ENCODE measurements around the gene PTPRA.

The PTPRA gene

DNA sequence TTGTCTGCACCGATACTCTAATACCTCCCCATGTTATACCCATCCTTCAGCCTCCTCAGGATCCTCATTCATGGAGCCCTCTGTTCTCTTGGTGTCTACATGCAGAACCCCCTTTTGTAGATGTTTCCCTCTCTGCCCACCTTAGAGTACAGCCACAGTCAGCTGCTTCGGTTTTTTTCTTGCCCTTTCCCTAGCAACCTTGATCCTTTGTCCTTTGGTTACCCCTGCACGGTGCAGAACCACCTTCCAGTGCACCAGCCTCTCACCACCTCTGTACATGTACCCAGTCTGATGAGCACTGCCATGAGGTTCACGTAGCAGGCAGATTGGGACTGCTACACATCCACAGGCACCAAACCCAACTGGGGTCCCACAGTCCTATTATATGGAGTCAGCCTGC, 25.5 kb upstream of the PTPRA start:
- DNase-seq = no peak
- in situ Hi-C loops (cut with MboI; ENCODE audit: low pct_unique_long_range_greater_than_20kb, low sequenced_read_pairs) = no loop called here

DNA sequence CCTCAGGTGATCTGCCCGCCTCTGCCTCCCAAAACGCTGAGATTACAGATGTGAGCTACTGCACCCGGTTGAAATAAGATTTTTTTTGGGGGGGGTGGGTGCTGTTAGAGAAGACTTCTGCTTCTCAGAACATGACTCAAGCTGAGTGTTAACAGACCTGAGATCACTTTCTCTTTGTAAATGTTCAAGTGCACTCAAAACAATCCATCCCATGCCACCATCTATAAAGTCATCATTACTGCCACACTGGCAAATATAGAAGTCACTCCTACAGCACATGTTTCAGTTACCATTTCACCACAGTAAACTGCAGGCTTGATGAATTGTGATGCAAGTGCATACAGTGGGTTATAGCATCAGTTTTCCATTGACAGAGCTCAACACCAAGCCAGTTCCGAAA, 23.8 kb upstream of the PTPRA start:
- in situ Hi-C loops (cut with MboI; ENCODE audit: low pct_unique_long_range_greater_than_20kb, low sequenced_read_pairs) = no loop called here
- DNase-seq = no peak

DNA sequence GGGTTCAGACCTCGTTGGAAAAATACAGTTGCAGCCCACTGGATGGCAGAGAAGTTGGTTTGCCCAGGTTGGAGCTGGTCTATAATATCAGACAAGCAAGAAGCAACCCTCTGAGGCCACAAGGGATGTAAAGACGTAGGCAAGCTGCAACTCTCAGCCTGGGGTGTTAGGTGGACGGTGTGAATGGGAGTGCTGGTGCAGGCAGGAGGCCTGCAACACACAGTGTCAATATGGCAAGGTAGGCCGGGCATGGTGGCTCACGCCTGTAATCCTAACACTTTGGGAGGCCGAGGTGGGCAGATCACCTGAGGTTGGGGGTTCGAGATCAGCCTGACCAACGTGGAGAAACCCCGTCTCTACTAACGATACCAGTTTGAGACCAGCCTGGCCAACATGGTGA, 22.2 kb upstream of the PTPRA start:
- no peak for DNase-seq
- in situ Hi-C loops (cut with MboI; ENCODE audit: low pct_unique_long_range_greater_than_20kb, low sequenced_read_pairs) = no loop called here

DNA sequence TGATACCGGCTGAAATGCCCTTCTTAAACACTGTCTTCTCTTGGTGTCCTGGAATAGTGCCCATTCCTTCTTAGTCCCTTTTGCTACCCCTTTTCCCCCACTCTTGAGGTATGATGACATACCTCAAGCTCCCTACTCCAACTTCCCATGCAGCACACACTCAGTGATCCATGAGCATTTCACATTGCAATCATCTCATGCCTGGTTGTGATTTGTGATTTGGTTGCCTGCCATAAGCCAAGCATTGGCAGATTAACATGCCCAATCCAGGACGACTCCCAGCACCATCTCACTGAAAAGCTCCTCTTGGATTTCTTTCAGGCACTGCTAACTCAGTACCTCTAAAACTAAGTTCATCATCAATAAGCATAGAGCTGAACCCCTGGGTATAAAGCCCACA, 14.7 kb upstream of the PTPRA start:
- in situ Hi-C loops (cut with MboI; ENCODE audit: low pct_unique_long_range_greater_than_20kb, low sequenced_read_pairs) = no loop called here
- no peak for DNase-seq

DNA sequence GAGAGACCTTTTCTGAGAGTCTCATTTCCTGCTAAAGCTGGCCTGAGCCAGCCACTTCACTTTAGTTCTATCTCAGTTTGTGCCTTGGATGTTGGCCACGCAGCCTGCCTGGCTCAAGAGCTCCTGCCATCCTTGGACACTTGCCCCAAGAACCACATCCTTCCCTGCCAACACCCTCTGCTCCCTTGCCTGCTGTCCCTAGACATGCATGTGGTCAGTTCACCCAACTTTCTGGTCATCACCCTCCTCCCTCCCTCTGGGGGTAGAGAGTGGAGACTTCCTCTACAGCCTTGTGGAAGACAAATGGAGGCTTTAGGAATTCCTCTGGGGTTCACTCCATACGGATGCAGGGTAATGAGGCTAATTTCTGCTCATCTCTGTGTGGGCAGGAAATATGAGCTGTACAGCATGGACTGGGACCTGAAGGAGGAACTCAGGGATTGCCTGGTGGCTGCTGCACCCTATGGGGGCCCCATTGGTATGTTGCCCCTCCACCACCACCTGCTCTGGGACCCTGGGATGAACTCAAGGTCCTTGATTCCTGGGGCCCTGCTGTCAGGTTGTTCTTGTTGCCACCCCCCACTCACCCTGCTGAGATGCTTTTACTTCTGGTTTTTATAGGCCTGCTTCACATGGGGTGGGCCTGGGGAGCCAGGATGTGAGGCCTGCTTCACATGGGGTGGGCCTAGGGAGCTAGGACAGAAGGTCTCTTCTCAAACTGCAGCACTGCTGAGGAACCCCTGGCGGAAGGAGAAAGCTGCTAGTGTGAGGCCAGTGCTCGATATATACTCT, 13.8 kb upstream of the PTPRA start:
- DNase-seq = no peak
- in situ Hi-C loops (cut with MboI; ENCODE audit: low pct_unique_long_range_greater_than_20kb, low sequenced_read_pairs) = no loop called here

DNA sequence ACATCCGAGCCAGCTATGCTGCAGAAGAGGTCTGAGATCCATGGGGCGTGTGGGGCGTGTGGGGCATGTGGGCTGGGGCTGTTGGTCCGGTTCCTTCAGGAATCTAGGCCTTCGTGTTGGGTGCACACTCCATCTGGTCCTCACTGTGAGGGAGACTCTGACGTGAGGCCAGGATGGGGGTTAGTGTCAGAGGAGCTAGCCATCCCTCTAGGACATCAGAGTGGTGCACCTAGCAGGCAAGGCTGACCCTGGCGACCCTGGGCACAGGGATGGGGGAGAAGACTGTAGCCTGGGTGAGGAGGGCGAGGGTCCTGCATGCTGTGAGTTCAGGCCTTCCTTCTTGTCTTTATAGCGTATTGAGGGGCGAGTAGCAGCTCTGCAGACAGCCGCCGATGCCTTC, 8.7 kb upstream of the PTPRA start:
- no peak for DNase-seq
- in situ Hi-C loops (cut with MboI; ENCODE audit: low pct_unique_long_range_greater_than_20kb, low sequenced_read_pairs) = no loop called here

DNA sequence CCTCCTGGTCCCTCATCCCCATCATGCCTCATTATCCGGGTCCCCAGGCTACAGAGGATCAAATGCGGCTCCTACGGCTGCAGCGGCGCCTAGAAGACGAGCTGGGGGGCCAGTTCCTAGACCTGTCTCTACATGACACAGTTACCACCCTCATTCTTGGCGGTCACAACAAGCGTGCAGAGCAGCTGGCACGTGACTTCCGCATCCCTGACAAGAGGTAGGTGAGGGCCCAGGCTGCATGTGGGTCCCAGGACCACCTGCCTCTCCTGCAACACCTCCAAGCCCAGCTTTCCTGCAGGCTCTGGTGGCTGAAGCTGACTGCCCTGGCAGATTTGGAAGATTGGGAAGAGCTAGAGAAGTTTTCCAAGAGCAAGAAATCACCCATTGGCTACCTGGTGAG, 8.2 kb upstream of the PTPRA start:
- no peak for DNase-seq
- in situ Hi-C loops (cut with MboI; ENCODE audit: low pct_unique_long_range_greater_than_20kb, low sequenced_read_pairs) = no loop called here

DNA sequence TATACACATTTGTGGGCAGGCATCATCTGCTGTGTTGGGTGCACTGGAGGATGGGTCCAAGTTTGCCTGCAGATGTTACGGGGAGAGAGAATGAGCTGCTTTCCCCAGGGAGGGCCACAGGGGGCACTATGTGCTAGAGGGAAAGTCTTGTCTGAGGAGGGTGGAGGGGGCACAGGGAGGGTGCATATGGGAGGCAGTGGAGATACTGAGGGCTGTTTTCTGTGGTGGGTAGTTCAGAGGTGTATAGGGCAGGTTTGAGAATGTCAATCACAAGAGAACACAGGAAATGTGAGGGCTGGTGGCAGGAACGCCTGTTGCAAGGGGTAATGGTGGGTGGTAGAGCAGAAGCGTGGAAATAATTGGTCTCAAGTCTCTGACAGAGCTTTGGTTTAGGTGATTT, 7.7 kb upstream of the PTPRA start:
- DNase-seq = peak; percentile 67
- in situ Hi-C loops (cut with MboI; ENCODE audit: low pct_unique_long_range_greater_than_20kb, low sequenced_read_pairs) = no loop called here

DNA sequence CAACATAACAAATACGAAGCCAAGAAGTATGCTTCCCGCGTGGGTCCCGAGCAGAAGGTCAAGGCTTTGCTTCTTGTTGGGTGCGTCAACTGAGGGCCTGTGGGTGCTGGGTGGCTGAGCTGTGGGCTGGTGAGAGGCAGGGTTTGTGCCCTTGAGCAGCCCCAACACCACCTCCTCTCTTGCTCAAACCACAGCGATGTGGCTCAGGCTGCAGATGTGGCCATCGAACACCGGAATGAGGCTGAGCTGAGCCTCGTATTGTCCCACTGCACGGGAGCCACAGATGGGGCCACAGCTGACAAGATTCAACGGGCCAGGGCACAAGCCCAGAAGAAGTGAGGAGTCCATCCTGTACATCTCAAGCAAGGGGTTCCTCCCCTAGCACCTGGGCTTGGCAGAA, 7.0 kb upstream of the PTPRA start:
- in situ Hi-C loops (cut with MboI; ENCODE audit: low pct_unique_long_range_greater_than_20kb, low sequenced_read_pairs) = no loop called here
- DNase-seq = no peak

DNA sequence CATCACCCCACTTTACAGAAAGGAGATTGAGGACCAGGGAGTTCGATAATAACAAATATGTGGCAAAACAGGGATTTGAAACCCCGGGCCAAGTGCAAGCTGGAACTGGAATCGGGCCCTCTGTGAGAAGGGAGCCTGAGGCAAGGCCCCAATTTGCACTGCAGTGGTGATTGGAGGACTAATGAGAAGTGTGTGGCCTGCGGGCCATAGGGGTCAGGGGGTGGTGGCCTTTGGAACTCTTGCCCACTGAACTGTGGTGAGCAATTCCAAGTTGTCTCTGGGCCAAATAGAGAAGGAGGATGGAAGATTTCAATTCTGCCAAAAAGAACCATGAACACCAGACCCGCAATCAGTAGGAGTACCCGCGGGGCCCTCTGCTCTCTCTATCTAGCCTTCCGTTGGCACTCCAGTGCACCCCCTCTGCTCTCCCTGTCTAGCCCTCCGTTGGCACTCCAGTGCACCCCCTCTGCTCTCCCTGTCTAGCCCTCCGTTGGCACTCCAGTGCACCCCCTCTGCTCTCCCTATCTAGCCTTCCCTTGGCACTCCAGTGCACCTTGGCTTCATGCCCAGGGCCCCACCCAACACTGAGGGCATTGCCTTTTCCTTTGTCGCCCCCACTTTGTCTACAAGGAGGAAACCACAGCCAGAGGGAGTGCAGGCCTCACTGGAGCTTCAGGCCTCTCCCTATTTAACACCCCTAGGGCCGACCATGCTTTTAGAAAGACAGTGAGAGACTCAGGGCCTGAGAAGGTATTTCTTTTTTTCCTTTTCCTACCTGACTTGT, 6.0 kb upstream of the PTPRA start:
- in situ Hi-C loops (cut with MboI; ENCODE audit: low pct_unique_long_range_greater_than_20kb, low sequenced_read_pairs) = no loop called here
- peak; percentile 39 for DNase-seq

DNA sequence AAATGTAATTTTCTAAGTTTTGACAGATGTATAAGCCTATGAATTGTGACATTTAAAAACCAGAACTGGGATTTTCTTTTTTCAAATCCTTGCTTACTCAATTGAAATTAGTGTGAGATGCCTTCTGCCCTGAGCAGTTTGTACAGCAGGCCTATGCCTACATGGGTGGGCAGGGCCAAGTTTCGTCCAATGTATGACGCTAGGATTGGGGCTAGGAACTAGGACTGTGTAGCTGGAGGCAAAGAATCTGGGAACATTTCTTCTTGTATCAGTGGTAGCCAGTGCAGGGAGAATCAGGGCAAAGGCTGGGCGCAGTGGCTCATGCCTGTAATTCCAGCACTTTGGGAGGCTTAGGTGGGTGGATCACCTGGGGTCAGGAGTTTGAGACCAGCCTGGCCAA, 3.9 kb upstream of the PTPRA start:
- no peak for DNase-seq
- in situ Hi-C loops (cut with MboI; ENCODE audit: low pct_unique_long_range_greater_than_20kb, low sequenced_read_pairs) = no loop called here

DNA sequence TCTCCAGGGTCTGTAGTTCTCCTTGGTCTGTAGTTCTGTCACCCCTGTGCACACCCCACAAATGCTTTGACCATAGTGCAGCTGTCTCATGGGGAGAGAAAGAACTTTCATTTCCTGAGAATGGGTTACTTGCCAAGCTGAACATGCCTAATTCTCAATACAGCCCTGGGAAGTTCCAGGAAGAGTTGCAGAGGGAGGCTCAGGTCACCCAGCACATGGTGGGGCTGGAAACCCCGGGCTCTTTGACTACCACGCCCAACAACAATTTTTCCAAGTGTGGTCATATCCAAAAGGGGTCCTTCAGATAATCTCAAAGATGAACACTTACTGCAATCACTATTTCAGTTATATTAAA, 2.2 kb upstream of the PTPRA start:
- peak; percentile 13 for DNase-seq

DNA sequence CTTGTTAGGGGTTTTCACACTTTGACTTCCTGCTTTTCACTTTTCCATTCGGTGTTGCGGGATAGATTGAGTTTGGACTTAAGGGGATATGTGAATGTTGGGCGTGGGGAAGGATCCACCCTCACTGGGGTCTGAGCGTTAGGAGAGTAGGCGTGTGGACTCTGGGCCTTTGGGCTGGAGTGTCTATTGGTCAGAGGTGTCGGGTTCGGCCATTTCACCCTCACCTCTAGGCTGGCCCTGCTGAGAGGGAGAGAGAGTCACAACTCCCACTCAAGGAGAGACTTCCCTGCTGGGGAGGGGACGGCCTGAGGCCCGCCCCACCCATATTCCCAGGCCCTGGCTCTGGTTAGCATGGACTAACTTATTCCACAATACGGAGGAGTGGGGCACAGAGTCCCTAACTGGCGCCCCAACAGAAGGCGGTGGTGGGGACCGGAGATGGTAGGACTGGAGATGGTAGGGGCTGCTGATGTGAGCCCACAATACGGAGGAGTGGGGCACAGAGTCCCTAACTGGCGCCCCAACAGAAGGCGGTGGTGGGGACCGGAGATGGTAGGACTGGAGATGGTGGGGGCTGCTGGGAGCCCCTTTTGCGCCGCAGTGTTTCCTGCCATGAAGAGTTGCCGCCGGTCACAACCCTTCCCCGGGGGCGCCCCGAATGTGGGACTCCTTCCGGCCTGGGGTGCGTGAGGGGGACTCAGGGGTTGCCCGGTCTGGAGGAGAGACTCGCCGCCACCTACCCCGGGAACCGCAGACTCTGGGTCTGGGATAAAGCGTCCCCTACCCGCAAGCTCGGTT, 1.4 kb upstream of the PTPRA start:
- DNase-seq = peak; percentile 5
- in situ Hi-C loops (cut with MboI; ENCODE audit: low pct_unique_long_range_greater_than_20kb, low sequenced_read_pairs) = no loop called here

More for the DNA sequence above, 2.2 kb upstream of the PTPRA start:
- in situ Hi-C loops (cut with MboI; ENCODE audit: low pct_unique_long_range_greater_than_20kb, low sequenced_read_pairs) = no loop called here

DNA sequence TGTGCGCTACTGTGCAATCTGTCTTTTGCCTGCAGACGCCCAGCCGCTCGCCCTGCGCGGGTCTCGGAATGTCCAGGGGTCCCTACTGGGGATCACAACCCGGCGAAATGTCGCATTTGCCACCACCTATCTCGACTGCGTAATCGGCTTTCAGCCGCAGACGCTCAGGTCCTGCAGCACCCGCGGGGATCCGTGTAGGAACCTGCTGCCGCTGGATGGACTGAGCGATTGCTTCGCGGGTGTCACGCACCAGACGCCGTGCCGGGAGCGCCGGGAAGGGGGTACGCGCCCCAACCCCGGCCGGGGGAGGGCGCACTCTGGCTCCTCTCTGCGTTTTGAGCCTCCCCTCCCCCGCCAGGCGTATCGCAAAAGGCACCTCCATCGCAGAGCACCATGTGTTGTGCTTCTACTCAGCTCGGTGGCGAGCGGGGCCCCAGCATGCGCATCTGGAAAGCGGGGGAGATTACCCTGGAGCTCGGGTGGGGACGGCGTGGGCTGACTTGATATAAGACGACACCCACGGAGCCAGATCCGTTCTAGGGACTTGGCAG, 747 bp upstream of the PTPRA start:
- DNase-seq = peak; percentile 83
- in situ Hi-C loops (cut with MboI; ENCODE audit: low pct_unique_long_range_greater_than_20kb, low sequenced_read_pairs) = no loop called here

DNA sequence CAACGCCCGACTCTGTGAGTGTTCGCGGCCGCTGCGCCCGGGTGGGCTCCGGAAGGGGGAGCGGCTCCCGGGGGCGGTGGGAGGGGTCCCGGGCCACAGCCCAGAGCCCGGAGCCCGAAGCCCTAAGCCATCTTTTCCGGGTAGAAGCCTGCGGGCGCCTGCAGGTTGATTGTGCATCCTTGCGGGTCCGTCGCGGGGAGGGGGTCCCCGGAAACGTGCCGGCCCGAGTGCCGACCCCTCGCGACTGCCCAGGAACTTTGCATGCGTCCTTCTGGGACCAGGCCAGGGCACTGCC, 413 bp downstream of the PTPRA start:
- DNase-seq = peak; percentile 29
- in situ Hi-C loops (cut with MboI; ENCODE audit: low pct_unique_long_range_greater_than_20kb, low sequenced_read_pairs) = no loop called here

DNA sequence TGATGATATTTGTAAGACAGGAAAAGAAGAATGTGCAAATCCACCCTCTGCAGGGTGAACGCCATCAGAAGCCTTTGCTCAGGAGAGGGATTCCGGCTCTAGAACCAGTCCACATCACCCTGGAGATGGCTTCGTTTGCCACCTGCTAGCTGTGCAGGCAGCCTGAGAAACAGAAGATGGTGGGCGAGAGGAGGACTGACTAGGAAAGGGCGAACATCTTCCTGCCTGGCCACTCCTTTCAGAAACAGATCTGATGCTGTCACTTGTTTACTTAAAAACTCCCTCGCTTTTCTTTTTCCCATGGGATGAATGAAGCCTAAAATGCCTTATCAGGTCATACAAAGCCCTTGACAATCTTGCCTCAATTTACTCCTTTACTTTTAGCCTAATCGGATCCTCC, 1.2 kb downstream of the PTPRA start:
- in situ Hi-C loops (cut with MboI; ENCODE audit: low pct_unique_long_range_greater_than_20kb, low sequenced_read_pairs) = no loop called here

DNA sequence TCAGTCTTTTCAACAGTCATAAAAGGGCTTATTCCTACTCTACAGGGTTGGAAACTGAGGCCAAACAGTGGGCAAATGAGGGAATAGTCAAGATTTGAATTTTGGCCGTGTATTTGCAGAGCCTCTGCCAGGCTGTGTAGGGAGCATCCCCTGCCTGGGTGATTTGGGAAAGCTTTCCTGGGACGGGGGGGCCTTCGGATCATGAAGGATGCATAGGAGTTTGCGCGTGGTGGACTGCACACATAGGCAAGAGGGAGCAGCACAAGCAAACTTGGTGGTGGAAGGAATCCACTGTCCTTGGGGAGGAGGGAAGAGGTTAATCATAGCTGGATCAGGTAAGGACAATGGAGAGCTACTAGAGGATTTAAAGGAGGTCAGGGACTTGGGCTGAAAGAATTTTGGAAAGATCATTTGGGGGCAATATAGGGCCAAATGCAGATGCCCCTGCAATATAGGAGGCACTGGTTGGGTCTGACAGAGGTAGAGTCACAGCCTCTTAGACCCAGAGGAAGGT, 2.5 kb downstream of the PTPRA start:
- in situ Hi-C loops (cut with MboI; ENCODE audit: low pct_unique_long_range_greater_than_20kb, low sequenced_read_pairs) = no loop called here
- DNase-seq = no peak

More for the DNA sequence above, 1.2 kb downstream of the PTPRA start:
- DNase-seq = peak; percentile 7

DNA sequence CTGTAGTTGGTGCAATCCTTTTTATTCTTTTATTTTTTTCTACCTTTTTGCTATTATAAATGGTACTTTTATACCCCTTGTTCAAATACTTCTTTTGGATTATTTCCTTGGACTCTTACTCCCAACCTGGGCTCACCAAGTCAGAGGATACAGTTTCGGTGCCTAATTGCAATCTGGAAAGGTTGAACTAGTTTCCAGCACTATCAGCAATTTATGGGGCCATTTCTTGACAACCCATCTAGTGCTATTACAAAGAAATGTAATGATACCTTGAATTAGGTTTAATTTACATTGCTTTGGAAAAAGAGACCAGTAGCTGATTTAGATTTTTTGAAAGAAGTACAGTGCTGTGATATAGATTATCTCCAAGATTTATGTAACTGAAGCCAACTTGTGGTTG, 5.2 kb downstream of the PTPRA start:
- DNase-seq = no peak
- in situ Hi-C loops (cut with MboI; ENCODE audit: low pct_unique_long_range_greater_than_20kb, low sequenced_read_pairs) = no loop called here

DNA sequence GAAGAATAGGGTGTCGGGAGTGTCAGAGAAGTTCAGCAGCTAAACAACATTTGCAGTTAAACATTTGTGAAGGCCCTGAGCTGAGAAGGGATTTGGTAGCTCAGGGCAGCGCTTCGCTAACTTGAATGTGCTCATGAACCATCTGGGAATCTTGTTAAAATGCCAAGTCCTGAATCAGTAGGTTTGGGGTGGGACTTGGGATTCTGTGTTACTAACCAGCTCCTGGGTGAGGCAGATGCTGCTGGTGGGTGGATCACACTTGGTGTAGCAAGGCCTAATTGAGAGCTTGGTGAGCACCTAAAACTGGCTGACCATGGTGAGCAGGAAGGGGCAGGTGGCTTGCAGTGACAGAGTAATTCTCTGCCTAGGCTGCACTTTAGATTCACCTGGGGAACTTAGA, 5.9 kb downstream of the PTPRA start:
- DNase-seq = no peak
- in situ Hi-C loops (cut with MboI; ENCODE audit: low pct_unique_long_range_greater_than_20kb, low sequenced_read_pairs) = no loop called here

DNA sequence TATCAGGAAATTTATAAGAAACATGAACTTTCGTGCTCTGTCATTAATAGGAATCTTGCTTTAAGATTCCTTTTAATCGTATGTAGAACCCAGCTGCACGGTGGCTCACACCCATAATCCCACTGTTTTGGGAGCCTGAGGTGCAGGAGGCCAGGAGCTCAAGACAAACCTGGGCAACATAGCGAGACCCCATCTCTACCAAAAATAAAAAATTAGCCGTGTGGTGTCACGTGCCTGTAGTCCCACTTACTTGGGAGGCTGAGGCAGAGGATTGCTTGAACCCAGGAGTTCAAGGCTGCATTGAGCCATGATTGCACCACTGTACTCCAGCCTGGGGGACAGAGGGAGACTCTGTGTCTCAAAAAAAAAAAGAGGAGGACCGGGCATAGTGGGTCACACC, 7.4 kb downstream of the PTPRA start:
- in situ Hi-C loops (cut with MboI; ENCODE audit: low pct_unique_long_range_greater_than_20kb, low sequenced_read_pairs) = no loop called here
- DNase-seq = no peak

Measured in KBM-7 (cell line).